Common myeloid progenitor, CD34-positive (primary cell): ENCODE measurements around the gene CASZ1.

Source experiments
- CTCF ChIA-PET: fragments of 350-600 bp; sonication (Branson Sonifier 250); formaldehyde crosslinking; loops from one replicate; lab custom pipeline; 2021; ENCODE audit warnings: antibody characterized with exemption; lab: Charles Lee
- POLR2A ChIA-PET: fragments of 350-600 bp; sonication (Branson Sonifier 250); formaldehyde crosslinking; loops from one replicate; lab custom pipeline; 2021; ENCODE audit warnings: antibody characterized with exemption; lab: Charles Lee
- DNase-seq, 3 donors: peaks; one replicate each; pipeline versions ENCODE4 v3.0.0 to v3.0.0-alpha.2; 2013
- H3K27ac ChIP-seq, 2 experiments: 1 replicate in 1 of 2; 2 replicates in 1 of 2; pipeline ENCODE4 v1.7.0; 2013; ENCODE audit warnings: inconsistent platforms in 2 of 2, low read length in 2 of 2, mild to moderate bottlenecking in 2 of 2, low read depth in 1 of 2, moderate library complexity in 1 of 2; ENCODE audit not compliant: severe bottlenecking in 2 of 2, insufficient read depth in 1 of 2, poor library complexity in 1 of 2
- H3K27me3 ChIP-seq, 5 experiments: replicated peaks in 2 of 5; 1 replicate in 3 of 5; 2 replicates in 2 of 5; pipeline versions ENCODE4 v1.6.1 to v1.7.0; 2013; ENCODE audit warnings: low read length in 4 of 5, mild to moderate bottlenecking in 2 of 5, moderate library complexity in 2 of 5, inconsistent platforms in 1 of 5; ENCODE audit not compliant: insufficient read depth in 5 of 5, control insufficient read depth in 4 of 5
- H3K36me3 ChIP-seq, 4 experiments: 1 replicate in 2 of 4; 2 replicates in 2 of 4; pipeline versions ENCODE4 v1.6.1 to v1.7.0; 2013; ENCODE audit warnings: low read length in 3 of 4, control low read depth in 1 of 4, mild to moderate bottlenecking in 1 of 4; ENCODE audit not compliant: control insufficient read depth in 4 of 4, insufficient read depth in 4 of 4
- H3K4me1 ChIP-seq, 4 experiments: 1 replicate in 3 of 4; 2 replicates in 1 of 4; pipeline versions ENCODE4 v1.6.1 to v1.7.1; 2013; ENCODE audit warnings: low read length in 3 of 4, mild to moderate bottlenecking in 3 of 4, control low read depth in 1 of 4, inconsistent platforms in 1 of 4, moderate library complexity in 1 of 4; ENCODE audit not compliant: control insufficient read depth in 4 of 4, insufficient read depth in 4 of 4; ENCODE audit errors: control extremely low read depth in 1 of 4
- H3K4me3 ChIP-seq, 7 experiments: 1 replicate in 4 of 7; 2 replicates in 3 of 7; pipeline versions ENCODE4 v1.5.1 to v1.7.0; 2013; ENCODE audit warnings: mild to moderate bottlenecking in 7 of 7, low read length in 6 of 7, moderate library complexity in 6 of 7, inconsistent platforms in 2 of 7, low read depth in 2 of 7, control low read depth in 1 of 7; ENCODE audit not compliant: insufficient read depth in 4 of 7, control insufficient read depth in 1 of 7; ENCODE audit errors: extremely low read depth in 1 of 7
- H3K9me3 ChIP-seq, 5 experiments: 1 replicate in 4 of 5; 2 replicates in 1 of 5; pipeline versions ENCODE4 v1.6.1 to v1.7.1; 2013; ENCODE audit warnings: low read length in 4 of 5, mild to moderate bottlenecking in 2 of 5, inconsistent platforms in 1 of 5, low read depth in 1 of 5, moderate library complexity in 1 of 5; ENCODE audit not compliant: control insufficient read depth in 4 of 5, insufficient read depth in 2 of 5; ENCODE audit errors: control extremely low read depth in 1 of 5
- WGBS: methylation state at CpG from one replicate; pipeline ENCODE4 v1.1.5; 2013; ENCODE audit not compliant: insufficient coverage; 5-methylcytosine and 5-hydroxymethylcytosine counted together

The CASZ1 gene

GRCh38 chr1:10622910-10623685 lies 173.3 kb downstream of the CASZ1 start:
- POLR2A ChIA-PET, result no interaction called here
- Histone ChIP-seq H3K27ac (no peak overlapping the region), H3K36me3 (peaks cover 2 to 42% (median 34%) of the 10 kb centered on the region in 4 experiments), H3K9me3 (no peaks in the 10 kb centered on the region), H3K4me1 (no peaks in the 10 kb centered on the region), H3K27me3 (no peaks in the 10 kb centered on the region), H3K4me3 (no peak overlapping the region)
- DNase-seq, result no peak
- CTCF ChIA-PET, result no interaction called here
- WGBS, result 98% methylated on average over 19 of the region's 24 CpGs

GRCh38 chr1:10621906-10622305 lies 174.5 kb downstream of the CASZ1 start:
- CTCF ChIA-PET, result interaction anchor here (1.0 kb wide), 1 partner anchor 10 kb away, joined by 3 read pairs; no protein-coding TSS in a partner anchor
- Histone ChIP-seq H3K4me1 (no peaks in the 10 kb centered on the region), H3K27me3 (no peaks in the 10 kb centered on the region), H3K4me3 (no peak overlapping the region), H3K36me3 (peaks cover 2 to 43% (median 34%) of the 10 kb centered on the region in 4 experiments), H3K27ac (no peak overlapping the region), H3K9me3 (no peaks in the 10 kb centered on the region)
- DNase-seq, result no peak
- POLR2A ChIA-PET, result no interaction called here
- WGBS, result 95% methylated on average over 9 of the region's 9 CpGs

DNA sequence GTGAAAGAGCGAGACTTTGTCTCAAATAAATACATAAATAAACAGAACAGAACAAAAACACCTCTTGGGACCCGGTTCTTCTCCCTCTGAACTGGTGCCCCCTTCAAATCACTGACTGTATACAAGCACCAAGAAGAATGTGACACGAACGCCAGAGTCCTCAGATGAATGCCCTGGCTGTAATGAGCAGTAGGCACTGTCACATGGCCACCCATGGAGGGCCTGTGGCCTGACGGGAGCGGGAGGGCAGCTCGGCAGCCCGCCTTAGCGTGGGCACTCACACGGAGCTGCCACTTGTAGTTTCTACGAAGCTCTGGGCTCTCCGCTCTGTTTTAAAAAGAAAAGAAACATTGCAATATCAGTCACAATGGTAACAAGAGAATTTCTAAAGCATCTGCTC lies 175.7 kb downstream of the CASZ1 start:
- POLR2A ChIA-PET, result no interaction called here
- WGBS, result 97% methylated on average over 10 of the region's 12 CpGs

DNA sequence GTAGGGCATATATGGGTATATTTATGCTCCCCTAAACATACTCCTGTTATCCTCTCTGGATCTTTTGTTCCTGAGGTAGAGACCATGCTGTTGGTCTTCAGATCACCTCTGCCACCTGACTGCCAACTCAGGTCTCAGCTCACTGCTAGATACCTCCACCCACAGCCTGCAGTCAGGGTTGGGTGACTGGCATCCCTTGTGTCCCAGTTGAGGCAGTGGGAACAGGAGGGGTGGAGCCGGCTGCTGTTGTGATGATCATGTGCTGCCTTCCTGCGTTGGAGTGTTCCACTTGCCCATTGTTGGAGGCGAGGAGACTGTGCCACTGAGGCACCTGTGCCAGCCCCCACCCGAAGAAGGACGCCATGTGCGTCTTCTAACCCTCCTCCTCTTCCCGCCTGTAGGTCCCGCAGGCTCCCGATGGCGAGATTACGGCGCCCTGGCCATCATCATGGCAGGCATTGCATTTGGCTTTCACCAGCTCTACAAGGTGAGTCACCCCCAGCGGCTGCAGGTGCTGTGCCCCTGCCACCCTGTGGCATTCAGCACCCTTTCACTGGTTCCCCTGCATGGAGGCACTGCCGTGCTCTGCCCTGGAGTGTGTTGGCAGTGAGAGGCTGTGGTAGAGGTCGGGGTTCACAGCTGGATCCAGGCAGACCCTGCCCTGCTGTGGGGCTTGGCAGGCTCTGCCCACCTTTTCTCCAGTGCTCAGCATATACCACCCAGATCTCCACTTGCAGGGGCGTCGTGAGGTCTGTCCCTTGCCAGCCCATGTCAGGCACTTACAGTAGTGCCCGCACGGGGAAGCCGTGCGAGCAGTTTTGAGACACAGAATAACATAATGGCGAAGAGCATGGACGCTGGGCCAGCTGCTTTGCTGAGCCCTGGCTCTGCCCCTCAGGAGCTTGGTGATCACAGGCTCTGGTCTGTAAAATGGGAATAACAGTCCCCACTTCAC lies 178.2 kb downstream of the CASZ1 start:
- over 99% methylated on average over 23 of the region's 23 CpGs for WGBS
- Histone ChIP-seq H3K4me3 (no peak overlapping the region), H3K4me1 (no peaks in the 10 kb centered on the region), H3K9me3 (no peaks in the 10 kb centered on the region), H3K36me3 (peaks cover 0 to 19% (median 12%) of the 10 kb centered on the region in 4 experiments), H3K27me3 (no peaks in the 10 kb centered on the region), H3K27ac (no peak overlapping the region)
- ChIA-PET CTCF (interaction anchor here (0.6 kb wide), 1 partner anchor 344 kb away, joined by 3 read pairs; no protein-coding TSS in a partner anchor), POLR2A (no interaction called here)
- DNase-seq, result no peak

More for the DNA sequence above, 175.7 kb downstream of the CASZ1 start:
- H3K4me1 ChIP-seq, result no peaks in the 10 kb centered on the region
- H3K27ac ChIP-seq, result no peak overlapping the region
- no peak overlapping the region for H3K4me3 ChIP-seq
- H3K27me3 ChIP-seq, result no peaks in the 10 kb centered on the region
- no peaks in the 10 kb centered on the region for H3K9me3 ChIP-seq
- no peak for DNase-seq
- peaks cover 0 to 39% (median 31%) of the 10 kb centered on the region in 4 experiments for H3K36me3 ChIP-seq
- CTCF ChIA-PET, result no interaction called here

GRCh38 chr1:10617318-10617717 lies 179.1 kb downstream of the CASZ1 start:
- Histone ChIP-seq H3K9me3 (no peaks in the 10 kb centered on the region), H3K27ac (no peak overlapping the region), H3K4me1 (no peaks in the 10 kb centered on the region), H3K36me3 (peaks cover 0 to 13% (median 7%) of the 10 kb centered on the region in 4 experiments), H3K27me3 (no peaks in the 10 kb centered on the region), H3K4me3 (no peak overlapping the region)
- no peak for DNase-seq
- POLR2A ChIA-PET, result no interaction called here
- 100% methylated on average over 4 of the region's 5 CpGs for WGBS
- CTCF ChIA-PET, result no interaction called here

- no peak for DNase-seq
- no peak overlapping the region for H3K27ac ChIP-seq
- no peaks in the 10 kb centered on the region for H3K9me3 ChIP-seq
- no peak overlapping the region for H3K4me3 ChIP-seq
- peaks cover 0 to 13% (median 7%) of the 10 kb centered on the region in 4 experiments for H3K36me3 ChIP-seq
- POLR2A ChIA-PET, result no interaction called here
- CTCF ChIA-PET, result no interaction called here
- 97% methylated on average over 15 of the region's 15 CpGs for WGBS
- H3K27me3 ChIP-seq, result no peaks in the 10 kb centered on the region
- H3K4me1 ChIP-seq, result no peaks in the 10 kb centered on the region
These were observed 179.8 kb downstream of the CASZ1 start for GRCh38 chr1:10616696-10617095.
